NCI-H526 (cell line): ENCODE measurements around the gene DCLK1.

Experiments
- DNase-seq, 2 experiments: peaks; one replicate each; lab custom pipeline; 2025; lab: John Stamatoyannopoulos, UW

Gene DCLK1

DNA sequence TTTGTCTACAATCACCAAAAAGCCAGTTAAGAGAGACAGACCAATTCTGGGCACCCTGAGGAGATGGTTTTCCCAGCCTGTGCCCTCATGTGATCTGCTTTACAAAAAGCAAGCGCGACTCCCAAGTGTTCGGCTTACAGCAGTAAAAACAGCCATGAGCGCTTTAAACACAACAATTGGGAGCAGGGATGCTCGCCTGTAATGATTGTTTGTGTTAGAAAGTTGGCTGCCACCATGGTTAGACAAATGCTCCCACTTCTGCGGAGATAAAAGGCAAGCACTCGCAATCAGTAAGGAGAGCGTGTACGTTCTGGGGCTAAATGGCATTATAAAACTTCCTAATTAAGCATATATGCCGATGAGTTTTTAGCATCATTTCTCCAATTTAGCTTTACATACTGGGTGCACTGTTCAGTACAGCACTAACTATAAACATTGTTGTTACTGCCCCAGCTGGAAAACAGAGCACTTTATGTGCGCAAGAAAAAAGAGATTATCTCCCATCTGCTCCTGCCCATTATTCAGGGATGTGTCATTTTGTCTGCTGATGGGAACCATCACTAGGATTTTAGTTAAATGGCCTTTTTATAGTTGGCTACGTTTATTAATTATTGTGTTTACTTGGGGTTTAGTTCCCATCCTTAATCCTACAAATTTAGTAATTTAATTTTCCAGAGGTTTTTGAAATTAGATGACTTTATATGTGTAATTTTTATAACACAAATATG, 345.4 kb downstream of the DCLK1 start:
- no peak for DNase-seq

DNA sequence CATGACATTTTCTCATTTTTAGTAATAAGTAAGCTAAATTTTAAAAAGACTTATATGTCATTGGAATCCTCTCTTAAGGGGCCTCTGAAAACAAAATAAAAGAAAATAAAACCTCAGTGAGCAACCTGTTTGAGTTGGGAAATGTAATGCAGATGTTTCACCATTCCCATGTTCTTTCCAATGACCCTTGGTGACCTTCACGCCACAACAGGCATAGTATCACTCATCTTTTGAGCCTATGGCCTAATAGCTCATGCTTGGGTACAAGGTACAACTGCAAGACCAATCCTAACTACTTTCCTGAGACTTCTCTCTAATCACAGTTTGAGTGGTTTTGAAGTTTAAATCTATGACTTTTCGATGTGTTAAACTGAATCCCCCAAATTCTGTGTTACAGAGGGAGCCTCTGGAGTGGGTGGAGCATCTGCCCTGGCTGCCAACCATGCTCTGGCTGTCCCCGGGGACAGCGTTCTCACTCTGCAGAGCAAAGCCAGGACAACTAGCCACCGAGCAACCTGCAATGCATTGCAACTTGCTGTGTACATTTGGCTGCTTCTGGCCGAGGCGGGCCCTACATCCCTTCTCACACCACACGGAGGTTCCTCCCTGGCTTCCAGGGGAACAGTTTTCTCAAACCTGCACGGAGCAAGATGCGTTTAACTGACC, 346.8 kb downstream of the DCLK1 start:
- no peak for DNase-seq

DNA sequence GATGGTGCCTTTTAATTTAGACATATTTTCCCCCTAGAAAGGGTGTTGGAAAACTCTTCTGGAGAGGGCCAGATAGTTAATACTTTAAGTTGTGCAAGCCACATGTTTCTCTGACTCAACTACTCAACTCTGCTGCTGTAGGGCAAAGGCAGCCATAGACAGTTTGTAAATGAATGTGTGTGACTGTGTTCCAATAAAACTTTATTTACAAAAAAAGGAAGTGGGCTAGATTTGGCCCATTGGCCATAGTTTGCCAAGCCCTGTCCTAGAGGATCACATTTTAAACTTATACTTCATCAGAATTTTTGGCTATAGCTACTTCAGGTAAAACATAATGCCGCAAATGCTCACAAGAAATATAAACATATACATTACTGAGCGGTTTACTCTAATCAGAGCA, 348.4 kb downstream of the DCLK1 start:
- DNase-seq = no peak

DNA sequence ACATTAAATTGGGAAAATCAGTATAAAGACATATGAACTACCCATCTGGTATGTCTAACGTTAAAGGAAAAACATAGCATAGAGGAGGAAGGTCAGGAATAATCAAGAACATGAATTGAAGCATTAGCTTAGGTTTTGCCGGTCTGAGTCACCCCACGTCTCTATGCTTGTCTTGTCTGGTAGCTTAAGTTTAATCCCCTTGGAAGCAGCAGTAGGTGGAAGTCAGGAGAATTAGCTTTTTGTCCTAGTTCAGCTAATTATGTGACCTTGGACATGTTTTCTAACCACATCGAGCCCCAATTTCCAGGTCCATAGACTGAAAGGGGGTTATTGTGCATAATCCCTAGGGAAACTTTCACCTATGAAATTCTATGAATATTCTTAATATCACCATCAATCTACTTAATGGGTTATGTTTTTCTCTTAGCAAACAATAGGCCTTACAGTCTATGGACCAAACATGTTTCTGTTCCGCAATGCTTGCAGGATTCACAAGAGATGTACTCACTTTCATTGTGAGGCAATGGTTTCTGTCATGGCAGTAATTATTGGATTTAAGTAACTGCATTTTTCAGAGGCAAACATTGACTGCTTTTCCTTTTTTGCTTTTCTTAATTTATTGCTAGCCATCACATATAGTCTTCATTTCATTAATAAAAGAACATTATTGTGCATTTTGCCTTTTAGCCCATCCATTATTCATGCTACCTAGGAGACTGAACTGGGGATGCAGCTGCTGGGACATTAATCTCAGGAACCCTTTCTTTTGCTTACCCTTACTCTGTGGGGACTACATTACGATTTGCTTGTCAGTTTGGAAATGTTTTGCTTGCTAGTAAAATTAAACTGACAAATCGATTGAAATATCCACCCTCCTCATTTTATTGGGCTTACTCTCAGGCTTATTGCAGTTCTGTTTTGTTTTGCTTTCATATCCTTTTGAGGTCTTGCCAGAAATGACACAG, 349.9 kb downstream of the DCLK1 start:
- no peak for DNase-seq

DNA sequence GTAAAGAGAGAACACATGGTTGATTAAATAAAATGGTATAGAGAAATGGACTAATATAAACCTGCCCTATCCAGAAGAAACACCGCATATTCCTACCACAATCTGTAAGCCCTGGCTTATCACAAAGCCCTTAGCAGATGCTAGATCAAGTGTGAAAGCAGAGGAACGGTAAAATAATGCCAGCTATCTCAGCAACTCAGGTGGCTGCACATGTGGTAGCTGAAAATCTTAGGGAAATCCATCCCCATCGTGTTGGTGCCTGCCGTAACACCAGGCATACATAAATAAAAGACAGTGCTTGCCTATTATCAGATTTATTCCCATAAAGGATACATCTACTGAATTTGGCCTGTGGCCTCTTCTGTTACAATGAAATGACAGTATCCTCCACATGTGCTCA, 350.6 kb downstream of the DCLK1 start:
- DNase-seq = no peak

DNA sequence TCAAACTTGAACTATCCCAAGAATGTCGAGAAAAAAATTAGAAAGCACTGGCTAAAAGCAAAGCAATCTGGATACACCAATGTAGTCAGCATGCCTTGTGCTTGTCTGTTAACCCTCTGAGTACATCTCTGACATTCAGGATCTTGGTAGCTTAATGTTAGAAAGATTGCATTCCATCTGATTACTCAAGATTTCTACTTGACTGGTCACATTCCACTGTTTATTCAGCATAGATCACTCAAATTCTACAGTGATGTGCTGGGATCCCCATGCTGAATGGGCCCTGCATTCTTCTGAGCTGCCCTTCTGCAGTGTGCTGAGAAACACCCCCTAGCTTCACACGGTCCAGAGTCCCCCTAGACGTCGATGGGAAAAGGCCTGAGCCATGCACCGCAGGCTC, 359.3 kb downstream of the DCLK1 start:
- DNase-seq = no peak

DNA sequence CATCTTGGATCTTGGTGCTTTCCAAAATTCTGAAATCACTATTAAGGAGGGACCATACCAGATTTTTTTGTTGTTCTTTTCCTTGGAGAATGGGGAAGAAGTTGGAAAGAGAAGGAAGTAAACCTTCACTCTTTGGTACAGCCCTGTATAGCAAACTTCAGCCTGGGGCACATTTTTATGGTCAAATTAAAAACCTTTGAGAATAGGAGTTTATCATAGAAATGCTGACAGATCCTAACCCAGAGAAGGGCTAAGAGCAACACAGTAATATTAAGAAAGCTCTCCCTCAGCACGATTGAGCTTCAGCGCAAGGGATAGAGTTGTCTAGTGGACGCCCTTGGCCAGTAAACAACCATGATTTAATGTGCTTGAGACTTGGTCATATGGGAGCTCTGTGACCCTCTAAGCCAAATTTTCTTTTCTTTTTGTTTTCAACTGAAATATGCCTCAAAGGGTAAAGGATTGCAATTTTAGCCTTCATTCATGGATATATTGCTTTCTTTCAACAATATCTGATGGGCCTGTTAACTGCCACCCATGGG, 360.4 kb downstream of the DCLK1 start:
- no peak for DNase-seq

DNA sequence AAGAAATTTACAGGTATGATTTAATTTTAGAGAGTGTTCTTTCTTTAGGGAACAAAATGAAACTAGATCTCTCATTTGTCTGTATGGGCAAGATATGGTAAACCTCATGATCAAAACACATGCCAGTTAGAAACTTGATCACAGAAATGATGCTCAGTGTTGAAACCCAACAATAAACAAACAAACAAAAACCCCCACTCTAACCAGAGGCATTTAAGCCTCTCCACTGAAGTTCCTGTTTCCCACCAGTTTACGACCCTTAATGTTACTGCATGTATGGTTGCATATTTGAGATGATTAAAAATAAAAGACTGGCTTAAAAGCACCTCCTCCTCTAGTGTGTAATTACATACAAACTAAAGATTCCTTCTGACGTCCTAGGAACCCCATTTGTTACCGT, 361.4 kb downstream of the DCLK1 start:
- no peak for DNase-seq

DNA sequence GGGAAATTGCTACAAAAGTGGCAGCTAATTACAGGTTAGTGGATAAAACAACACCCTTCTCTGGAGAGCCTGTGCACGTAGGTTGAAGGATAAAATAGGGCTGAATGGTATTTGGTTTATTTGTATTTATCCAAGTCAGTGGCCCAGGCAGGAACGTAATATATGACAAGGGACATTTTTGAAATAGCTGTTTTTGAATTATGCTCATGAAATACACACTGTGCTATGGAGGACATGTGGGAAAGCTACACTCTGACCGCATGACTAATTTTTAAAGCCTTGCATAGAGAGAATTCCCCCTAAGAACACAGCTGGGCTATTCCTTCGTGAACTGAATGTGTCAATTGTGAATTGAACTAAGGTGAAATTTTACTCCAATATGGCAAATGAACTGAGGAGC, 362.6 kb downstream of the DCLK1 start:
- no peak for DNase-seq

DNA sequence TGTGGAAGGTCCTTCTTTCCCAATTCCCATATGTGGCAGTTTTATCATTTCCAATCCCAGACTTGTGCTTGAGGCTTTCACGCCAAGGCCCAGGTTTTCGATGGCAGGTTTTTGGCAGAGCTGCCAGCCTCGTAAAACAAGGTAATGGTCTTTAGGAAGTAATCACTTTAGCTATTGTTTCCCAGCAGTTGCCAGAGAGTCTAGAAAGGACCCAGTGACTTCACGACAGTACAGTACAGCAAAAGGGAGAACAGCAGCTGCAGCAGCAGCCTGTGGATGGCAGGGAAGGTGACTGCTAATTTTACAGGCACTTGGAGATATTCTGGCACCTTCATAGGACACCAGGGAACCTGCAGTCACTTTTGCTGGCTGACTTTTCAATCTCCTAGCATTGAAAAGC, 363.1 kb downstream of the DCLK1 start:
- DNase-seq = no peak

DNA sequence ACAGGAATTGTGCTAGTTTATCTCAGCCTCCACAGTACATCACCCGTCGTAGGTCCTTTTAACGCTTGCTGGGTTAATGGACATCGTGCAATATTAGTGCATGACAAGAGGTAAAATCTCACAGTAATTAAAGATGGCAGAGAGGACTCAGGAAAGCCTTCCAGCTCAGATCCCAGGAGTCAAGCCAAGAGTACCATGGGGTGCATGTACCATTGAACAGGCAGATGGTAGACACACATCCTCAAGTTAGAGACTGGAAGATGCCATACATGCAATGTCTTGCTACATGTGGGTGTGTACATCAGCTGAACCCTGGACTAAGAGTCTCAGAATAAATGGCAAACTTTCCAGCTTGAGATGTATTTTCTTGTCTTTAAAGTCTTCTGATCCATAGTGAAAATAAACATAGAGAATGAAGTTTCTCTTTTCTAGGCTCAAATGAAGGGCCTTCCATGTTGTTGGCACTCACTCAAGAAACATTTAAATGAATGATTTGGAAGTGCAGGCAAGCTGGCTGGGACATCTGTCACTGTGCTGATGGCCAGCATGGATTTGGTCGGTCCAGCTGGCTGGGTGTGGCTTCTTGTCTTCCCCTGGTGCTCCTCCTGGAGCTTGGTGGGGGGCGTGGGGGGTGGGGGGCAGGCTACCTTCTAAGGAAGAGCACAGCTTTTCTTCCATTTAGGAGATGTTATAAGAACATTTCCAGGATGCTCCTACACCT, 363.8 kb downstream of the DCLK1 start:
- no peak for DNase-seq

DNA sequence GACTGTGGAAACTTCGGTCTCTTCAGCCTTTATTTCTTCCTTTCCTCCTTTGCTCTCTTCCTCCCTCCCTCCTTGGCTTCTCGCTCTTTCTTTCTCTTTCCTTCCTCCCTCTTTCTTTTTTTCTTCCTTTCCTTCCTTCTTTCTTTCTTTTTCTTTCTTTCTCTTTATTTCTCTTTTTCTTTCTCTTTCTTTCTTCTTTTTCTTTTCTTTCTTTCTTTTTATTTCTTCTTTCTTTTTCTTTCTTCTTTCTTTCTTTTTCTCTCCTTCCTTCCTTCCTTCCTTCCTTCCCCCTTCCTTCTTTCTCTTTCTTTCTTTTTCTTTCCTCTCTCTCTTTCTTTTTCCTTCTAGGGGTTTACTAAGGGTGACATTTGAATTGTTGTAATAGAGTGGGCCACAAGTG, 364.5 kb downstream of the DCLK1 start:
- no peak for DNase-seq

DNA sequence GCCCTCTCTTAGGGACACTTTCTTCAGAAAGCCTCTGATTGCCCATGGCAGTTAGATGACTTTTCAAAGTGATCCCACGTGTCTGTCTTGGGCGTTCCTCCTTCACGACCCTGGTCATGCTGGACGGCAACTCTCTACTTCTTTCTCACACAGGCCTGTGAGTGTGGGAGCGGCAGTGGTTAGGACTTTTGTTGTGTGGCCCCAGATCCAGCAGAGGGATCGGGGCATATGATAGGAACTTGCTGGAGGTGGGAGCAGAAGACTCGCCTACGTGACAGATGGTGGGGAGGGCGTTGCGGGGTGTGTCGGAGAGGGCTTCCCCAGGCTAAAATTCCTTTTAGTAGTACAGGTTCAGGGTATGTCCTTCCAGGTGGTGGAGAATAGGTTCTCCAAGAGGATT, 365.2 kb downstream of the DCLK1 start:
- DNase-seq = no peak

DNA sequence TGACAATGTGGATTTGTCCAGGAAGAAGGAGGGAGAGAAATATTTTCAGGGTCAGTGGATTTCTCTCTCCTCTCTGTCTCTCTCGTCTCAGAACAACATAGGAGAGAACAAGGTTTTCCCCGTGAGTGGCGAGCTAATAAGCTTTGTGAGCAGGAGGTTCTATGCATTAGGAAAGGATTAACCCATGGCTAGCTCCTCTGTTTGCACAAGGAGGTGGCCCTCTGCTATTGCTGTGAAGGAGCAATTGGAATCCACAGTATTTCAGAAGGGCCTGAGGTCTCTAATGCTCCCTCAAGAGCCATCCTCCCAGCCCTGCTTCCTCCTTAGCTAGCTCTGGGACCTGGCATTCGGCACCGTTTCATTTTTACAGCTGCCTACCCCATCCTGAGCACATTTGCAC, 365.8 kb downstream of the DCLK1 start:
- no peak for DNase-seq

DNA sequence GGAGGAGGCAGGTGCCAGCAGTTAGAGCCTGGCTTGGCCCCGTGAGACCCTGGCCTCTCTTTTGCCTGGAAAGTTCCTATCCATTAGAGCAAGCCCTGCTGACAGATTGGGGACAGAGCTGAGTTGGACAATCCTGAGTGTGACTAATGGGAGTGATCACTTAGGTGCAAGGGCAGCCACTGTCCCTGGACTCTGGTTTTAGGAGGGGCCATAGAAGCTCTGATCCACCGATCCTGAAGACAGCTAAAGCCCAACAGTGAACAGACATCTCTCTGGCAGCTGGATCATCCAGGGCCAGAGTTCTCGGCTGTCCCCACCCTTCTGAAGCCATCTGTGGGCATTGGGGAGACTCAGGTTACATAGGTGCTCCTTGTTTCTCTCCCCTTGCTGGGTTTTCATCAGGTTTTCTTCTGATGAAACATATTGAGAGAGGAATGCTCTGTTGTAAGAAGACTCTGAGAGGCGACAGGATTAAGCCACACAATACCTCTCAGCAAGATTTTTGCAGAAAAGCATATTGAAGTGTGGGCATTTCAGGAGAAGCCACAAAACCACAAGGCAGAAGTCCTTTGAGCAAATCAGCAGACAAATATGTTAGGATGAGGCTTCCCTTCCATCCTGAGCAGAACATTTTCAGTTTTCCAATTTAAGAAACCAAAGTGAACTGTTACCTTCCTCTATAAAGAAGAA, 366.7 kb downstream of the DCLK1 start:
- no peak for DNase-seq

DNA sequence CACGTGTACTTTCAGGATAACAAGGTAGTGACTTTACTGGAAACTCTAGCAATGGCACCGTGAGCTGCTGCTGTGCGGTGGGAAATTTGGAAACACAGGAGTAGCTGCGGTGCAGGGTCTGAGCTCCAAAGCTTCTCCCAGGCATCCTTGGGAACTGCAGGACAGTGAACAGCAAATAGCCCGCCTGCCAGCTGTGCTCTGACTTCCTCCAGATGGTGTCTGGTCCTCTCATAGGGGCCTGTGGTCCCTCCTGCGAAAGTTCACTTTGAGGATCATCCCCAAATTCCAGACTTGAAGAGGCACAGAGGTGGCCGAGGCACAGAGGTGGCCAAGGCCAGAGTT, 367.4 kb downstream of the DCLK1 start:
- DNase-seq = no peak

DNA sequence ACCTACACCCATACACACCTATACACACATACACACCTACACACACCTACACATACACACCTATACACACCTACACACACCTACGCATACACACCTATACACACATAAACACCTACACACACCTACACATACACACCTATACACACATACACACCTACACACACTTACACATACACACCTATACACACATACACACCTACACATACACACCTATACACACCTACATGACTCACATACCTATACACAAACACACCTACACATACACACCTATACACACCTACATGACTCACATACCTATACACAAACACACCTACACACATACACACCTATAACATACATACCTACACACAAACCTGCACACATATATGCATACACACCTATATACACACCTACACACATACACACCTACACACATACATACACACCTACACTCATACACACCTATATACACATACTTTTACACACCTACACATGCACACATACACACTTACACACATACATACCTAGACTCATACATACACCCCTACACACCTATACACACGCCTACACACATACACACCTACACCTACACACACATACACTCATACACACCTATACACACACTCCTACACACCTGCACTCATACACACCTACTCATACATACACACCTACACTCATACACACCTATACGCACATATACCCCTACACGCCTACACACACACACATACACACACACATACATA, 368.0 kb downstream of the DCLK1 start:
- DNase-seq = no peak

DNA sequence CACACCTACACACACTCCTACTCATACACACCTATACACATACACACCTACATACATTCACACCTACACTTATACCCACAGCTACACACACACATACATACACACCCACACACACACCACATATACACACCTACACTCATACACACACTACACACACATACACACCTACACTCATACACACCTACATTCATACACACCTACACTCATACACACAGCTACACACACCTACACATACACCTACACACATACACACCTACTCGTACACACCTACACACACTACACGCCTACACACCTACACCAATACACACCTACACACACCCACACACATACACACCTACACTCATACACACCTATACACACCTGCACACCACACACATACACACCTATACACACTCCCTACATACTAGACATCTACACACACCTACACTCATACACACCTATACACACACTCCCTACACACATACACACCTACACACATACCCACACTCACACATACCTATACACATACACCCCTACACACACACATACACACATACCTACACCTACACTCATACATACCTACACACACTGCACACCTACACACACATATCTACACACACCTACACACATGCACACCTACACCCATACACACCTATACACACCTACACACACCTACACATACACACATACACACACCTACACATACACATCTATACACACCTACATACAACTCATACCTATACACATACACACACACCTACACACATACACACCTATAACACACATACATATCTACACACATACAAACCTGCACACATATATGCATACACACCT, 369.5 kb downstream of the DCLK1 start:
- DNase-seq = no peak

DNA sequence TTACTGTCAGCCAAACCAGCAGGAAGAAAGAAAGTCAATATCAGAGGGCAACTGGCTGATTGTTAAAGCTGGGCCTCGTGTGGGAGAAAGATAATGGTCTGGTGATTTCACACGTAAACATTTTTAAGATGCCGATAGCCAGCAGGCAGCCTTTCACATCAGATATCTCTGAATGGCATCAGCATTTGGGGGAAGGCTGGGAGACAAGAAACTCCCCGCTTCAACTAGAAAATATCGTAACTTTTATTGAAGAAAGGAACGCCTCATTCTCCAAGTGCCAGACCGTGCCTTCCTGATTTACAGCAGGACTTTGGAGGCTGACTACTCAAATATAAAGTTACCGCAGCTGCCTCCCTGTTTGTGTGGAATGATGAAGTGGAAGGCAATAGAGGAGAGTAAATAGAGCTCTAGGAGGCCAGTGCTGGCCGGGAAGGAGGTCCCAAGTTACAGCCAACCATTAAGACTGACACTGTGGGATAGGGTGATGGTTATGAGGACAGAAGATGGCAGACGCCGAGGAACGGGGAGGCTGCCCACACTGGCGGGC, 370.4 kb downstream of the DCLK1 start:
- DNase-seq = no peak

DNA sequence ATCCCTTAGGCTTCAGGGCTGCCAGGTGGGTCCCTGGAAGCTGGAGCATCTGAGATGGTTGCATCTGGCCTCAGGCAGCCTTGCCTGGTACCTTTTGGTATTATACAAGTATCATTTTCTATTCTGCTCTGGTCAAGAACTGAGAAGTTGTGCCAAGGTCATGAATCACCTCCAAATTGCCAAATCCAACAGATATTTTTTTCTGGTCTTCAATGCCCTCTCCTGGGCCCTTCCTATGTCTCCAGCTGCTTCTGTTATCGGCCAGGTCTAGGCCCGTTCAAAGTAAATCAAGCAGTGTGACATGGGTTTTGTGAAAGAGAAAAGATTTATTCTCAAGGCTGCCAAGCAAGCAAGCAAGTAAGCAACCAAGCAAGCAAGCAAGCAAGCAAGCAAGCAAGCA, 383.6 kb downstream of the DCLK1 start:
- DNase-seq = no peak
